ENCODE measurements around the gene VWC2L. TPM values are rescaled to one million over a fixed set of nuclear protein-coding genes. Genes with fewer than 3 reads are reported as not detected.

The VWC2L gene
- total RNA-seq, 1 experiment from 2014 or later: not detected

DNA sequence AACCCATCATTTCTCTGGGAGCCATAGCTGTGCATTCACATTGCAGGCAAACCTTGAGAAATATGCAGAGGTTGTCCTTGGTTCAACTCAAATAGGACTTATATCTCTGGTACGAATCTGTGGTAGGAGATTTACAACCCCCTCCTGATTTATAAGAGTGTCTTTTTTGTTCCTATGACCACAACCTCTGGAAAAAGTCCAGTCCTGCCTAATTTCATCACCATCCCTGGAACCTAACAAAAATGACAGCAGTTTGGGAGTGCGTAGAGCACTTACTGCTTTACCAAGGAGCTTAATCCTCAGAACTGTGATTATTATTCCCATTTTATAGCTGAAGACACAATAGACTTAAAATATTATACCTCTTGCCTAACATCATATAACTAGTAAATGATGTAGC, 66.5 kb downstream of the VWC2L start:
- Histone ChIP-seq H4K20me1 (ENCODE audit: insufficient read depth) (no peaks in the 10 kb centered on the region), H3K9me3 (ENCODE audit: insufficient read depth, low read depth) (no peaks in the 10 kb centered on the region), H3K4me2 (no peak overlapping the region), H3K4me3 (no peak overlapping the region), H3K36me3 (ENCODE audit: low read depth) (no peaks in the 10 kb centered on the region), H3K4me1 (replicated peaks; ENCODE audit: insufficient read depth) (no peaks in the 10 kb centered on the region), H3F3A (ENCODE audit: insufficient read depth, low read depth) (no peaks in the 10 kb centered on the region), H3K27ac (no peak overlapping the region), H3K27me3 (ENCODE audit: insufficient read depth, low read depth) (no peaks in the 10 kb centered on the region), H2AFZ (no peak overlapping the region), H3K9me2 (ENCODE audit: insufficient read depth) (no peaks in the 10 kb centered on the region), H3K79me2 (ENCODE audit: low read depth) (no peaks in the 10 kb centered on the region)
- TF ChIP-seq, protein P1, sequence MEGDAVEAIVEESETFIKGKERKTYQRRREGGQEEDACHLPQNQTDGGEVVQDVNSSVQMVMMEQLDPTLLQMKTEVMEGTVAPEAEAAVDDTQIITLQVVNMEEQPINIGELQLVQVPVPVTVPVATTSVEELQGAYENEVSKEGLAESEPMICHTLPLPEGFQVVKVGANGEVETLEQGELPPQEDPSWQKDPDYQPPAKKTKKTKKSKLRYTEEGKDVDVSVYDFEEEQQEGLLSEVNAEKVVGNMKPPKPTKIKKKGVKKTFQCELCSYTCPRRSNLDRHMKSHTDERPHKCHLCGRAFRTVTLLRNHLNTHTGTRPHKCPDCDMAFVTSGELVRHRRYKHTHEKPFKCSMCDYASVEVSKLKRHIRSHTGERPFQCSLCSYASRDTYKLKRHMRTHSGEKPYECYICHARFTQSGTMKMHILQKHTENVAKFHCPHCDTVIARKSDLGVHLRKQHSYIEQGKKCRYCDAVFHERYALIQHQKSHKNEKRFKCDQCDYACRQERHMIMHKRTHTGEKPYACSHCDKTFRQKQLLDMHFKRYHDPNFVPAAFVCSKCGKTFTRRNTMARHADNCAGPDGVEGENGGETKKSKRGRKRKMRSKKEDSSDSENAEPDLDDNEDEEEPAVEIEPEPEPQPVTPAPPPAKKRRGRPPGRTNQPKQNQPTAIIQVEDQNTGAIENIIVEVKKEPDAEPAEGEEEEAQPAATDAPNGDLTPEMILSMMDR (conservative IDR thresholded peaks at IDR 0.05): no peak
- TF ChIP-seq EZH2 (IDR thresholded peaks at IDR 0.05; ENCODE audit: low read depth): no peak
- ChIA-PET POLR2A (ENCODE audit: unreplicated experiment) (no interaction called here), CTCF (no interaction called here)
- no TSS peak for BruUV-seq (replicated peaks)
- DNase-seq: no peak
- intact Hi-C loops (cut with micrococcal nuclease; ENCODE audit: unreplicated experiment): no loop called here

DNA sequence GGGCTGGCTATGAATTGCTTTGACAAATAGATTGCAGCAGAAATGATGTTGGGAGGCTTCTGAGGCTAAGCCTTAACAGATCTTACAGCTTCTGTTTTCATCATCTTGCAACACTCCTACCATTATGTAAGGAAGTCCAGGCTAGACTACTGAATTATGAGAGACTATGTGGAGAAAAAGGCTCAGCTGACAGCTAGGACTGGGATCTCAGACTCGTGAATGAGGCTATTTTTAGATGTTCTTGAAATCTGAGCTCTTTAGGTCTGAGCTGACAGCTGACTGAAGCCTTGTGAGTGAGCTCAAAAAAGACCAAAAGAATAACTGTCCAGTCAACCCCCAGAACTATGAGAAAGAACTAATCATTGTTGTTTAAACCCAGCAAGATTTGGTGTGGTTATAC, 70.3 kb downstream of the VWC2L start:
- POLR2A ChIA-PET (ENCODE audit: unreplicated experiment): interaction anchor here (0.6 kb wide), 1 partner anchor 975 kb away, joined by 3 read pairs; no protein-coding TSS in a partner anchor
- H3K4me1 ChIP-seq (replicated peaks; ENCODE audit: insufficient read depth): no peaks in the 10 kb centered on the region
- no peak overlapping the region for H3K4me3 ChIP-seq
- no peaks in the 10 kb centered on the region for H3K79me2 ChIP-seq (ENCODE audit: low read depth)
- CTCF ChIA-PET: no interaction called here
- H3K27me3 ChIP-seq (ENCODE audit: insufficient read depth, low read depth): no peaks in the 10 kb centered on the region
- no peaks in the 10 kb centered on the region; the same call in 1 of the 2 replicates for H4K20me1 ChIP-seq (ENCODE audit: insufficient read depth)
- no peaks in the 10 kb centered on the region for H3K9me3 ChIP-seq (ENCODE audit: insufficient read depth, low read depth)
- H3F3A ChIP-seq (ENCODE audit: insufficient read depth, low read depth): no peaks in the 10 kb centered on the region
- no peak overlapping the region for H3K4me2 ChIP-seq
- H2AFZ ChIP-seq: no peak overlapping the region
- no TSS peak for BruUV-seq (replicated peaks)
- DNase-seq: no peak
- H3K27ac ChIP-seq: no peak overlapping the region
- no peaks in the 10 kb centered on the region for H3K9me2 ChIP-seq (ENCODE audit: insufficient read depth)
- intact Hi-C loops (cut with micrococcal nuclease; ENCODE audit: unreplicated experiment): no loop called here
- TF ChIP-seq, protein P1 (conservative IDR thresholded peaks at IDR 0.05): no peak
- TF ChIP-seq EZH2 (IDR thresholded peaks at IDR 0.05; ENCODE audit: low read depth): no peak
- H3K36me3 ChIP-seq (ENCODE audit: low read depth): no peaks in the 10 kb centered on the region

DNA sequence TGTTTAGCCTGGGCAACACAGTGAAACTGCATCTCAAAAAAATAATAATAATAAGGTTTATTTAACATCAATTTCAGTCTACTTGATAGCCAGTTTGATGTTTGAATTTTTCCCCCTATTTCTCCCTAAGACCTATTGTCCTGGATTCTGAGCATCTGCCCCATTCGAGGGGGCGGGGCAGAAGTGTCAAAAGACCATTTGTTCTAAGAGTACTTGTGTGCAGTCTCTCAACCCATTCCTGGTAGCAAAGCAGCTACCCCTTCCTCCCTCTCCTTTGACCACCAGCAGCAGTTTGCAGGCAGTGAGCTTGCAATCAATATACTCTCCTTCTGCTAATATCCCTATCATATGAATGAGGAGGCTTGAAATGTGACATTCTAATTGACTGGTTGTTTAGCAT, 71.9 kb downstream of the VWC2L start:
- no peaks in the 10 kb centered on the region for H3K27me3 ChIP-seq (ENCODE audit: insufficient read depth, low read depth)
- H3K79me2 ChIP-seq (ENCODE audit: low read depth): no peaks in the 10 kb centered on the region
- no TSS peak for BruUV-seq (replicated peaks)
- no peaks in the 10 kb centered on the region for H3F3A ChIP-seq (ENCODE audit: insufficient read depth, low read depth)
- H3K4me3 ChIP-seq: no peak overlapping the region
- H3K27ac ChIP-seq: no peak overlapping the region
- intact Hi-C loops (cut with micrococcal nuclease; ENCODE audit: unreplicated experiment): no loop called here
- no peak for DNase-seq
- no peaks in the 10 kb centered on the region; the same call in 1 of the 2 replicates for H4K20me1 ChIP-seq (ENCODE audit: insufficient read depth)
- no peaks in the 10 kb centered on the region for H3K4me1 ChIP-seq (replicated peaks; ENCODE audit: insufficient read depth)
- ChIA-PET POLR2A (ENCODE audit: unreplicated experiment) (no interaction called here), CTCF (interaction anchor here (0.6 kb wide), 1 partner anchor 1602 kb away, joined by 3 read pairs; no protein-coding TSS in a partner anchor)
- no peak for TF ChIP-seq EZH2 (IDR thresholded peaks at IDR 0.05; ENCODE audit: low read depth)
- TF ChIP-seq, protein P1 (conservative IDR thresholded peaks at IDR 0.05): no peak
- no peaks in the 10 kb centered on the region for H3K9me3 ChIP-seq (ENCODE audit: insufficient read depth, low read depth)
- H2AFZ ChIP-seq: no peak overlapping the region
- H3K9me2 ChIP-seq (ENCODE audit: insufficient read depth): no peaks in the 10 kb centered on the region
- no peak overlapping the region for H3K4me2 ChIP-seq
- H3K36me3 ChIP-seq (ENCODE audit: low read depth): no peaks in the 10 kb centered on the region
